ENCODE results near the gene GRHPR.
A peak's percentile ranks its signal among the peaks of the same experiment; 100 is the strongest.
"Not testable (repeated sequence)": the region's sequence is repeated elsewhere in the genome, so short reads cannot be mapped to it uniquely, and the experiment has no call there.

Gene GRHPR

GRCh38 chr9:37425298-37425752, 2.8 kb downstream of the GRHPR start:
- no peak for TF ChIP-seq CTCF (IDR thresholded peaks at IDR 0.05; ENCODE audit: low read depth, low read length)
- no peak overlapping the region for H3K4me3 ChIP-seq (ENCODE audit: low read depth, low read length)
- DNase-seq (ENCODE audit: low read depth, low spot score) = peak; percentile 69
- in situ Hi-C loops (cut with HindIII; ENCODE audit: low sequenced_read_pairs) = no loop called here

GRCh38 chr9:37426431-37426830, 3.9 kb downstream of the GRHPR start:
- H3K4me3 ChIP-seq (ENCODE audit: low read depth, low read length); in situ Hi-C loops (cut with HindIII; ENCODE audit: low sequenced_read_pairs); DNase-seq (ENCODE audit: low read depth, low spot score): not testable (repeated sequence)

- no peak for TF ChIP-seq CTCF (IDR thresholded peaks at IDR 0.05; ENCODE audit: low read depth, low read length)
- H3K4me3 ChIP-seq (ENCODE audit: low read depth, low read length) = no peak overlapping the region
- in situ Hi-C loops (cut with HindIII; ENCODE audit: low sequenced_read_pairs) = no loop called here
- DNase-seq (ENCODE audit: low read depth, low spot score) = no peak
These were observed 4.3 kb downstream of the GRHPR start for GRCh38 chr9:37426846-37427245.

GRCh38 chr9:37428345-37428744, 5.8 kb downstream of the GRHPR start:
- H3K4me3 ChIP-seq (ENCODE audit: low read depth, low read length) = no peak overlapping the region
- TF ChIP-seq CTCF (IDR thresholded peaks at IDR 0.05; ENCODE audit: low read depth, low read length) = no peak
- DNase-seq (ENCODE audit: low read depth, low spot score) = no peak
- in situ Hi-C loops (cut with HindIII; ENCODE audit: low sequenced_read_pairs) = no loop called here

- TF ChIP-seq CTCF (IDR thresholded peaks at IDR 0.05; ENCODE audit: low read depth, low read length) = no peak
- in situ Hi-C loops (cut with HindIII; ENCODE audit: low sequenced_read_pairs) = no loop called here
- no peak for DNase-seq (ENCODE audit: low read depth, low spot score)
- H3K4me3 ChIP-seq (ENCODE audit: low read depth, low read length) = no peak overlapping the region
These were observed 7.2 kb downstream of the GRHPR start for GRCh38 chr9:37429441-37430285.

GRCh38 chr9:37430841-37431597, 8.5 kb downstream of the GRHPR start:
- peak; percentile 35 for DNase-seq (ENCODE audit: low read depth, low spot score)
- no peak overlapping the region for H3K4me3 ChIP-seq (ENCODE audit: low read depth, low read length)
- TF ChIP-seq CTCF (IDR thresholded peaks at IDR 0.05; ENCODE audit: low read depth, low read length) = peak; percentile 37
- in situ Hi-C loops (cut with HindIII; ENCODE audit: low sequenced_read_pairs) = no loop called here

GRCh38 chr9:37432020-37432419, 9.5 kb downstream of the GRHPR start:
- TF ChIP-seq CTCF (IDR thresholded peaks at IDR 0.05; ENCODE audit: low read depth, low read length) = no peak
- in situ Hi-C loops (cut with HindIII; ENCODE audit: low sequenced_read_pairs) = no loop called here
- no peak overlapping the region for H3K4me3 ChIP-seq (ENCODE audit: low read depth, low read length)
- DNase-seq (ENCODE audit: low read depth, low spot score) = no peak

Measured in astrocyte of the spinal cord (primary cell).